ENCODE results near the gene TXNRD3. TPM values are rescaled to one million over a fixed set of nuclear protein-coding genes. Genes with fewer than 3 reads are reported as not detected.

TXNRD3 gene
- total and polyA plus RNA-seq, 2 experiments from 2014 or later: 8.7 to 11.7 TPM

DNA sequence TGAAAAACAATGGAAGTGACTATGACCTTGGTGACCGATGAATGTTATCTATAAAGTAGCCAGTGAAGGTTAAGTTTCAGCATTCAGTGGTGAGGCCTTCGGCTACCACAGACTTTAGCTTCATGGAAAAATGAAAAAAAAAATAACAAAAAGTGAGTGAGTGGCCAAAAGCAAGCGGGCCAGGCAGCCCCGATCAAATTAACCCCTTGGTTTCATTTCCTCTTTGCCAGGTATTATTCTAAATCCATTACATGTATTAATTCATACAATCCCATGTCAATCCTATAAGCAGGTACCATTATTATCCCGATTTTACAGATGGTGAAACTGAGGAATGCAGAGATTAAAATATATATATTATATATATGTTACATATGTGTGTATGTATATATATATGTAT, 28.1 kb upstream of the TXNRD3 start:
- peaks cover 26% of the 10 kb centered on the region for H3K27me3 ChIP-seq
- no peaks in the 10 kb centered on the region for H3K9me3 ChIP-seq (ENCODE audit: low read depth)
- no peak for DNase-seq (ENCODE audit: low read depth in 1 of 2, low spot score in 1 of 2)
- H3K4me1 ChIP-seq (ENCODE audit: low read depth): no peaks in the 10 kb centered on the region
- no peak overlapping the region for H3K4me3 ChIP-seq
- H3K36me3 ChIP-seq: no peaks in the 10 kb centered on the region
- H3K27ac ChIP-seq: no peak overlapping the region
- TF ChIP-seq, protein P1, sequence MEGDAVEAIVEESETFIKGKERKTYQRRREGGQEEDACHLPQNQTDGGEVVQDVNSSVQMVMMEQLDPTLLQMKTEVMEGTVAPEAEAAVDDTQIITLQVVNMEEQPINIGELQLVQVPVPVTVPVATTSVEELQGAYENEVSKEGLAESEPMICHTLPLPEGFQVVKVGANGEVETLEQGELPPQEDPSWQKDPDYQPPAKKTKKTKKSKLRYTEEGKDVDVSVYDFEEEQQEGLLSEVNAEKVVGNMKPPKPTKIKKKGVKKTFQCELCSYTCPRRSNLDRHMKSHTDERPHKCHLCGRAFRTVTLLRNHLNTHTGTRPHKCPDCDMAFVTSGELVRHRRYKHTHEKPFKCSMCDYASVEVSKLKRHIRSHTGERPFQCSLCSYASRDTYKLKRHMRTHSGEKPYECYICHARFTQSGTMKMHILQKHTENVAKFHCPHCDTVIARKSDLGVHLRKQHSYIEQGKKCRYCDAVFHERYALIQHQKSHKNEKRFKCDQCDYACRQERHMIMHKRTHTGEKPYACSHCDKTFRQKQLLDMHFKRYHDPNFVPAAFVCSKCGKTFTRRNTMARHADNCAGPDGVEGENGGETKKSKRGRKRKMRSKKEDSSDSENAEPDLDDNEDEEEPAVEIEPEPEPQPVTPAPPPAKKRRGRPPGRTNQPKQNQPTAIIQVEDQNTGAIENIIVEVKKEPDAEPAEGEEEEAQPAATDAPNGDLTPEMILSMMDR (IDR thresholded peaks at IDR 0.05; ENCODE audit: low read depth, low read length): no peak

- TF ChIP-seq, protein P1 (IDR thresholded peaks at IDR 0.05; ENCODE audit: low read depth, low read length): no peak
- peaks cover 36% of the 10 kb centered on the region for H3K27me3 ChIP-seq
- no peak for DNase-seq (ENCODE audit: low read depth in 1 of 2, low spot score in 1 of 2)
- H3K4me1 ChIP-seq (ENCODE audit: low read depth): no peaks in the 10 kb centered on the region
- H3K4me3 ChIP-seq: no peak overlapping the region
- H3K9me3 ChIP-seq (ENCODE audit: low read depth): no peaks in the 10 kb centered on the region
- H3K27ac ChIP-seq: no peak overlapping the region
- no peaks in the 10 kb centered on the region for H3K36me3 ChIP-seq
These were observed 27.1 kb upstream of the TXNRD3 start for GRCh38 chr3:126682009-126682408.

- H3K27ac ChIP-seq: no peak overlapping the region
- H3K9me3 ChIP-seq (ENCODE audit: low read depth): no peaks in the 10 kb centered on the region
- TF ChIP-seq, protein P1 (IDR thresholded peaks at IDR 0.05; ENCODE audit: low read depth, low read length): no peak
- H3K4me1 ChIP-seq (ENCODE audit: low read depth): no peaks in the 10 kb centered on the region
- H3K27me3 ChIP-seq: peaks cover 44% of the 10 kb centered on the region
- DNase-seq (ENCODE audit: low read depth in 1 of 2, low spot score in 1 of 2): no peak
- H3K4me3 ChIP-seq: no peak overlapping the region
- no peaks in the 10 kb centered on the region for H3K36me3 ChIP-seq
These were observed 25.7 kb upstream of the TXNRD3 start for GRCh38 chr3:126680667-126681055.

DNA sequence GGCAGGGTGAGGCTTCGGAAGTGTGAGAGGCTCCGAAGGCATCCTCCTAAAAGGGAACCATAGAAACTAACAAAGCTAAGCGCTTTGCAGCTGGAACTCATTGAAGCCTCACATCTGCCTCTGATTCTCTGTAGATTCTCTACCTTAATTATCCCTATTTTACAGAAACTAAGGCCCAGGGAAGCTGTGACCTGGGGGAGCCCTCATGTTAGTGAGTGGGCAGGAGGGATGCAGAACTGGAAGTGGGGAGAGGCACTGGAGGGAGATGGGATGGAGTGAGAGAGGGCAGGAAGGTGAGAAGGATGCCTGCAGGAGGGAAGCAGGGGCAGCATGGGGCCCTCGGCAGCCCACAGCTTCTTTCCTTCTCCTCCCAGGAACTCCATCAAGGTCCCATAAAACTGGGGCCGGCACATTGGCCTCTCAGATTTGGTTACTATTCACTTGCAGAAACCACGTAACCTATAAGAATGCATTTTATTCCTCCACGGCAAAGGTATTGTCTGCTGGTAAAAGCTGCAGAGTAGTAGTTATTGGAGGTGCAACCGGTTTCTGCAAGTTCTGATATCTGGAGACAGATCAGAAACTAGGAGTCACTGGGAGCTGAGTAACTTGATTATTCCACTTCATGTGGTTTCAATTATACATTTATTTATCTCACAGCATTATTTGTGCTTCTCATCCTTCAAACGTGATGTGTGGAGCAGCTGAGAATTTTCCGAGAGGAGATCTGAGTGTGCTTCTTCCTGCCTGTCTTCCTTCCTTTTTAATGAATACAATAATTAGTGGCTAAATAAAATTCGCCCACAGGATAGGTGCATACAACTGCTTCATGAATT, 25.1 kb upstream of the TXNRD3 start:
- Histone ChIP-seq H3K4me1 (ENCODE audit: low read depth) (no peaks in the 10 kb centered on the region), H3K36me3 (no peaks in the 10 kb centered on the region), H3K27me3 (peaks cover 40% of the 10 kb centered on the region), H3K27ac (no peak overlapping the region), H3K4me3 (no peak overlapping the region), H3K9me3 (ENCODE audit: low read depth) (no peaks in the 10 kb centered on the region)
- TF ChIP-seq, protein P1 (IDR thresholded peaks at IDR 0.05; ENCODE audit: low read depth, low read length): no peak
- no peak for DNase-seq (ENCODE audit: low read depth in 1 of 2, low spot score in 1 of 2)

DNA sequence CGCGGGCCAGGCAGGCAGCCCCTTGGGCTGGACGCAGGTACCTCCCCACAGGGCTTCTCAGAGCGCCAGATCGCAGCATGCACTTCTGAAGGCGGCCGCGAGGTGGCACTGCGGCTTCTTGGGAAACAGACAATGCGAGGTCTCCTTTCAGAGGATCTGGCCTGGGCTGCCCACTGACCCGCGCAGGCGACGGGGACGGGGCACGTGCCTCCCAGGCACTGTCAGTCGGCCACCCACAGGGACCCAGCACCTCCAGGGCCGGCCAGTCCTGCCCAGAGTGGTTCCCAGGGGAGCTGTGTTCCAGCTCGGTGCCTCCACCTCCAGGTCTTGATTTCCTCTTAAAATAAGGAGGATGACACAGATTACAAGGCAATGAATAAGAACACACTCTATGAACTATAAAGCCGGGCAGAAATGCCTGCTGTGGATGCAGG, 24.4 kb upstream of the TXNRD3 start:
- peaks cover 40% of the 10 kb centered on the region for H3K27me3 ChIP-seq
- H3K4me1 ChIP-seq (ENCODE audit: low read depth): no peaks in the 10 kb centered on the region
- no peak overlapping the region for H3K4me3 ChIP-seq

More for the DNA sequence above, 24.4 kb upstream of the TXNRD3 start:
- H3K27ac ChIP-seq: no peak overlapping the region
- H3K36me3 ChIP-seq: no peaks in the 10 kb centered on the region
- H3K9me3 ChIP-seq (ENCODE audit: low read depth): no peaks in the 10 kb centered on the region
- DNase-seq (ENCODE audit: low read depth in 1 of 2, low spot score in 1 of 2): peak; percentile 77 to 88
- TF ChIP-seq, protein P1 (IDR thresholded peaks at IDR 0.05; ENCODE audit: low read depth, low read length): peak; percentile 88

All from cardiac muscle cell (in vitro differentiated cells and primary cell).